ENCODE results near the gene DNAJC13.

Gene DNAJC13

DNA sequence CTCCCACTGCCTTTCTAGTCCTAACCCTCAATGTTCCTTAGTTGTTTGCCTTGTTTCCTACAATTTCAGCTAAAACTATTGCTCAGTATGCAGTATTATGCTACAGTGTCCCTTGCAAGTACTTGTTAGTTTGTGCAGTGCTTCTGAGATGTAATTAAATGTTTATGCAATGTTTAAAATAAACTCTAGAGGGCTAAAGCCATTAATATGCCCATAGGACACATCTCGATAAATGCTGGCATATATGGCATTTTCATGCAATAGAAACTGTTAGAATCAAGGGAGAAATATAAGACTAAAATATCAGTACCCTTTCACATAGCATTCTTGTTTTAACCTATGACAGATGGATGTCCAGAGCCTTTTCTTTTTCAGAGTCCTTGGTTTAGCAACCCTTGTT lies 120.0 kb downstream of the DNAJC13 start:
- TF ChIP-seq, protein P1, sequence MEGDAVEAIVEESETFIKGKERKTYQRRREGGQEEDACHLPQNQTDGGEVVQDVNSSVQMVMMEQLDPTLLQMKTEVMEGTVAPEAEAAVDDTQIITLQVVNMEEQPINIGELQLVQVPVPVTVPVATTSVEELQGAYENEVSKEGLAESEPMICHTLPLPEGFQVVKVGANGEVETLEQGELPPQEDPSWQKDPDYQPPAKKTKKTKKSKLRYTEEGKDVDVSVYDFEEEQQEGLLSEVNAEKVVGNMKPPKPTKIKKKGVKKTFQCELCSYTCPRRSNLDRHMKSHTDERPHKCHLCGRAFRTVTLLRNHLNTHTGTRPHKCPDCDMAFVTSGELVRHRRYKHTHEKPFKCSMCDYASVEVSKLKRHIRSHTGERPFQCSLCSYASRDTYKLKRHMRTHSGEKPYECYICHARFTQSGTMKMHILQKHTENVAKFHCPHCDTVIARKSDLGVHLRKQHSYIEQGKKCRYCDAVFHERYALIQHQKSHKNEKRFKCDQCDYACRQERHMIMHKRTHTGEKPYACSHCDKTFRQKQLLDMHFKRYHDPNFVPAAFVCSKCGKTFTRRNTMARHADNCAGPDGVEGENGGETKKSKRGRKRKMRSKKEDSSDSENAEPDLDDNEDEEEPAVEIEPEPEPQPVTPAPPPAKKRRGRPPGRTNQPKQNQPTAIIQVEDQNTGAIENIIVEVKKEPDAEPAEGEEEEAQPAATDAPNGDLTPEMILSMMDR (IDR thresholded peaks at IDR 0.05; ENCODE audit: low read depth, low read length, missing control alignments), result no peak
- DNase-seq (ENCODE audit: low read depth), result no peak
- no peak overlapping the region for H3K4me3 ChIP-seq (ENCODE audit: low read depth, low read length)

DNA sequence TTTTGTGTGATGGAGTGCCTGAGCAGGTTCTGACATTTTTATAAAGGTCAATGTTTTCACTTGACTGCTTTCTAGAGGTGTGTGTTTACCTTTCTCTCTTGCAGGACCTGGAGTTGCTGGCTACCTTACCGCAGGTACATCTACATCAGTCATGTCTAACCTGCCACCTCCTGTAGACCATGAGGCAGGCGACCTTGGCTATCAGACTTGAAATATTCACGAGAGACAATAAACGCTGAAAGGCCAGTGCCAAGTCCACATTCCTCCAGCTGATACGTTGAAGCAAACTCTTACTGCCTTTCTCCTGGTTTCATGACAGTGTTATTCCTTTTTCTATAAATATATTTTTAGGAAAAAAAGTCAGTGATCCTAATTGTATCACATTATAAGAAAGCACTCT lies 120.8 kb downstream of the DNAJC13 start:
- DNase-seq (ENCODE audit: low read depth), result no peak
- no peak overlapping the region for H3K4me3 ChIP-seq (ENCODE audit: low read depth, low read length)
- TF ChIP-seq, protein P1 (IDR thresholded peaks at IDR 0.05; ENCODE audit: low read depth, low read length, missing control alignments), result no peak

DNA sequence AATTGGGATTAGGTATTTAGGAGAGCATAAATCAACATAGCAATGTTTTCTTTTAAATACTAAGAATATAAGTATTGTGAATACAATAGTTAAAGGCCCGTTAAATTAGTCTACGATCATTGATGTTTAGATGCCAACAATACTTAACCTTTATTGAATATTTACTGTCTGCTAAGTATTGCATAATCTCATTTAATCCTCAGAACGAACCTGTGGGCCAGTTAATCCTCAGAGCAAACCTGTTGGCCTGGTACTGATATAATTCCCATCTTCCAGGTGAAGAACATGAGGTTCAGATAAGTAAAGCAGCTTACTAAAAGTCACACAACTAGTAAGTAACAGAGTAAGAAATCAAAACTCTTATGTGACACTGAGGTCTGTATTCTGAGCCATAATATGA lies 122.4 kb downstream of the DNAJC13 start:
- TF ChIP-seq, protein P1 (IDR thresholded peaks at IDR 0.05; ENCODE audit: low read depth, low read length, missing control alignments), result no peak
- no peak for DNase-seq (ENCODE audit: low read depth)
- H3K4me3 ChIP-seq (ENCODE audit: low read depth, low read length), result no peak overlapping the region

DNA sequence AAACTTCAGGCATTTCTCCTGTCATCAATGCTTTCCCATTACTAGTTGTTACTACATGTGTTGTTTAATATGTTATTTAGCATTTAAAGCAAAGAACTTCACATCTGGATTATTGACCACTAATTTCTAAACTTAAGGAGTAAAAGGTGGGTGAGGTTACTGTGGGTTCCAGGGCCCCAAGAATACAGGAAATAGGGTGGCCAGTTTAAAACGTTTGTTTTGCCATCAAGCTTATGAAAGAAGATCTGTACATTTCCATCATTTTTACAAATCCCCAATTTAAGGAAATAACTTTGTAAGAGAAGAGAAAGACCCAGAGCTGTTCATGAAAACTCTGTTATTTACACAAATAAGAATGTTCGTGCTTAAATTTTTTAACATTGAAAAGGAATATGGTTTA lies 125.3 kb downstream of the DNAJC13 start:
- TF ChIP-seq, protein P1 (IDR thresholded peaks at IDR 0.05; ENCODE audit: low read depth, low read length, missing control alignments), result no peak
- DNase-seq (ENCODE audit: low read depth), result no peak
- H3K4me3 ChIP-seq (ENCODE audit: low read depth, low read length), result no peak overlapping the region

DNA sequence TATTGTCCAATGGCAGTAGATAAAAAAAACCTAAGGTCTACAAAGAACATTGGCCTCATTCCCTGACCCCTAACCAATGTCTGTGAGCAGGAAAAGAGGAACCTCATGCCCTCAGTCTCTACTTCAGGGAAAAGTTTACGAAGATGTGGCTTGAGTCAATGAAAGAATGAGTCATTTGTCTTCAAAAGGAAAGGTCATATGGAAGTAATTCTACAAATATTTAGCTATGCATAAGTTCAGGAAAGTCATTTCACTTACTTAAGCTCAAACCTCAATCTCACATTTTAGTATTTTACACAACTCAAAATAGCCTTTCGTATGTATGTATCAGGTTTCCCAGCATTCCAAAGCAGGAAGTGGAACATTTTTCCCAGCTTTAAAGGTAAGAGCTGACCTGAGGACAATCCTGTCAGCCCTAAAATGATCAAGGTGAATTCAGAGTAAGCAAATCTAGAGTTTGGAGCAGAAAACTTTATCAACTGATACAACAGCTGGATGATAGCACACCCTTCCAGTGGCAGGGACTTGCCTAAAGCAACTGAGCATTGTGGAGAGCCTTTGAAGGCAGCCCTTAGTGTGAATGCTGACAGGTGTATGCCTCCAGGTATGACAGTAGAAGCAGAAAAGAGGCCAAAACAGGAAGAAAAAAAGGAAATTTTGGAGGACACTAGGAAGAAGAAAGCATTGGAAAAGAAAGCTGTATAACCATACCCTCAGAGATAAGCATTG lies 125.9 kb downstream of the DNAJC13 start:
- H3K4me3 ChIP-seq (ENCODE audit: low read depth, low read length), result no peak overlapping the region
- TF ChIP-seq, protein P1 (IDR thresholded peaks at IDR 0.05; ENCODE audit: low read depth, low read length, missing control alignments), result no peak
- DNase-seq (ENCODE audit: low read depth), result no peak

DNA sequence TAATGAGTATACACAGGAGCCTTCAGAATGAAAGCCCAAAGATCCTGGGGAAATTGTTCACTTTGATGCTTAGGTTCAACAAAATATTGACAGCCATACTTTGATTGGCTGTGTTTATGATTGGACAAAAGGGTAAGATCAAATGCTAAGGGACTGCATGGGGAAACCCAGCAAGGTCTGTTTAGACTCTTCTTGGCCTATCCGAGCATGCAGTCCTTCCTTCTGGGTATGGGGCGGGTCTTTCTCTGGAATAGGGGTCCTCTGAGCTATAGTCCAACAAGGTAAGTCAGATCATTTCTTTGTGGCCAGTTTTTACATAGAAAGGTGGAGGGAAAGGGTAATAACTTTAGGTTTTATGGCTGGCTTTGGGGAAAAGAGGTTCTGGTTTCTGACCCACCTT lies 126.8 kb downstream of the DNAJC13 start:
- no peak for DNase-seq (ENCODE audit: low read depth)
- TF ChIP-seq, protein P1 (IDR thresholded peaks at IDR 0.05; ENCODE audit: low read depth, low read length, missing control alignments), result no peak
- H3K4me3 ChIP-seq (ENCODE audit: low read depth, low read length), result no peak overlapping the region

DNA sequence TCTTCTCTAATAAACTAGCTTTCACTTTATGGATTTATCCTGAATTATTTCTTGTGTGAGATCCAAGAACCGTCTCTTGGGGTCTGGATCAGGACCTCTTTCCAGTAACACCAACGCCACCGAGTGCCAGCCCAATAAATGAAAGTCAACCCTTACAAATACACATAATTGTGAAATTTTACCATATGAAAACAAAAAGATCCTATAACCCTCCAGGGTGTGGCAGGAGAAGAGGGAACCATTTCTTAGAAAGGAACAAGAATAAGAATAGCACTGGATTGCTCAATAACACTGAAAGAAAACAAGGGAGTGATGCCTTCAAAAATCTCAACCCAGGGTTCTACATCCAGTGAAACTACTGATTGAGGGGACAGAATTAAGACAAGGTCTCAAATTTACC lies 128.2 kb downstream of the DNAJC13 start:
- no peak overlapping the region for H3K4me3 ChIP-seq (ENCODE audit: low read depth, low read length)
- TF ChIP-seq, protein P1 (IDR thresholded peaks at IDR 0.05; ENCODE audit: low read depth, low read length, missing control alignments), result no peak
- no peak for DNase-seq (ENCODE audit: low read depth)

All from GM12864 (cell line).